ENCODE results near the gene TBC1D9B. TPM values are rescaled to one million over a fixed set of nuclear protein-coding genes. Genes with fewer than 3 reads are reported as not detected.

The TBC1D9B gene
- total RNA-seq, 1 experiment from 2014 or later: 70.9 TPM

DNA sequence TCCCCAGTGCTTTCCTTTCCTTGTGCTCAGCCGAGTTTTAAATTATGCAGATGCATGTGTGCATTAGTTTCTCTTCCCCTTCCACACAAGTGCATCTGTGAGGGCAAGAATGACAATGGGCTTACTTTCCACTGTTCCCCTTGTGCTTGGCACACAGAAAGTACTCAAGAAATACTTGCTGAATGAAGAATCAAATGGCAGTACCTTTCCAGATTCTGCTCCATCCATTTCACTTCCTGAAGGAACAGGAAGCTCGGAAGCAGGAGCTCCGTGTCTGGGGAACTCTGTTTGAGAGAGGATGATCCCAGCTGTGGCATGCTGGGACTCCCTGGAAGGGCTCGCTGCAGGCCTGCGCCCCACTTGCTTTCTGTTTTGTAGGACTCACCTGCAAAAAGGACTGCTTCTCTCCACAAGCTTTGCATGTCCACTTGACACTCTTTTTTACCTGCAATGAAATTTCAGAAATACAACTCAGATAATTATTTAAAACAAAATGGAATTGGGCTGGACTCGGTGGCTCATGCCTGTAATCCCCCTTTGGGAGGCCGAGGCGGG, 54.6 kb downstream of the TBC1D9B start (continued):
- TF ChIP-seq, protein P1, sequence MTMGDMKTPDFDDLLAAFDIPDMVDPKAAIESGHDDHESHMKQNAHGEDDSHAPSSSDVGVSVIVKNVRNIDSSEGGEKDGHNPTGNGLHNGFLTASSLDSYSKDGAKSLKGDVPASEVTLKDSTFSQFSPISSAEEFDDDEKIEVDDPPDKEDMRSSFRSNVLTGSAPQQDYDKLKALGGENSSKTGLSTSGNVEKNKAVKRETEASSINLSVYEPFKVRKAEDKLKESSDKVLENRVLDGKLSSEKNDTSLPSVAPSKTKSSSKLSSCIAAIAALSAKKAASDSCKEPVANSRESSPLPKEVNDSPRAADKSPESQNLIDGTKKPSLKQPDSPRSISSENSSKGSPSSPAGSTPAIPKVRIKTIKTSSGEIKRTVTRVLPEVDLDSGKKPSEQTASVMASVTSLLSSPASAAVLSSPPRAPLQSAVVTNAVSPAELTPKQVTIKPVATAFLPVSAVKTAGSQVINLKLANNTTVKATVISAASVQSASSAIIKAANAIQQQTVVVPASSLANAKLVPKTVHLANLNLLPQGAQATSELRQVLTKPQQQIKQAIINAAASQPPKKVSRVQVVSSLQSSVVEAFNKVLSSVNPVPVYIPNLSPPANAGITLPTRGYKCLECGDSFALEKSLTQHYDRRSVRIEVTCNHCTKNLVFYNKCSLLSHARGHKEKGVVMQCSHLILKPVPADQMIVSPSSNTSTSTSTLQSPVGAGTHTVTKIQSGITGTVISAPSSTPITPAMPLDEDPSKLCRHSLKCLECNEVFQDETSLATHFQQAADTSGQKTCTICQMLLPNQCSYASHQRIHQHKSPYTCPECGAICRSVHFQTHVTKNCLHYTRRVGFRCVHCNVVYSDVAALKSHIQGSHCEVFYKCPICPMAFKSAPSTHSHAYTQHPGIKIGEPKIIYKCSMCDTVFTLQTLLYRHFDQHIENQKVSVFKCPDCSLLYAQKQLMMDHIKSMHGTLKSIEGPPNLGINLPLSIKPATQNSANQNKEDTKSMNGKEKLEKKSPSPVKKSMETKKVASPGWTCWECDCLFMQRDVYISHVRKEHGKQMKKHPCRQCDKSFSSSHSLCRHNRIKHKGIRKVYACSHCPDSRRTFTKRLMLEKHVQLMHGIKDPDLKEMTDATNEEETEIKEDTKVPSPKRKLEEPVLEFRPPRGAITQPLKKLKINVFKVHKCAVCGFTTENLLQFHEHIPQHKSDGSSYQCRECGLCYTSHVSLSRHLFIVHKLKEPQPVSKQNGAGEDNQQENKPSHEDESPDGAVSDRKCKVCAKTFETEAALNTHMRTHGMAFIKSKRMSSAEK (CRISPR knock-in tag; IDR thresholded peaks at IDR 0.05; ENCODE audit: borderline replicate concordance): no peak

DNA sequence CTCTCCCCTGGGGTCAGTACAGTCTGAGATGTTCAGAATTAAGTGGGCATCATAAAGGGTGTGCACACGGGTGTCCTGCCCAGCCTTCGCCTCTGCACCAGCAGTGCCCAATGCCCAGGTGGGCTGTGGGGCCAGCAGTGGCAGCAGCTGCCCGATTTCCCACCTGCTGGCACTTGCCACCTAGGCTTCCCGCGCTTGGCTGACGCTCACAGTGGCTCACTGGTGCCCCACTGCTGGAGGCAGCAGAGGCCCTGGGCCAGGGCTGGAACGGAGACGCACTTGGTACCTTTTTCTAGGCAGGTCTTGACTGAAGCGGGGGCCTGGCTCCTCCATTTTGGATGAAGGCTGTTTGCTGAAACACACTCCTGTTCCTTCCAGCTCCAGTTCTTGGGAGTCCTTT, 66.1 kb downstream of the TBC1D9B start:
- H3K36me3 Mint-ChIP-seq: peaks cover 64% of the 10 kb centered on the region
- H3K4me1 Mint-ChIP-seq: no peaks in the 10 kb centered on the region
- TF ChIP-seq RELA (CRISPR knock-in tag; IDR thresholded peaks at IDR 0.05; ENCODE audit: borderline replicate concordance) (no peak), EMX1 (CRISPR knock-in tag; IDR thresholded peaks at IDR 0.05) (no peak), ELF4 (CRISPR knock-in tag; IDR thresholded peaks at IDR 0.05; ENCODE audit: low read depth) (no peak), NFE2L1 (CRISPR knock-in tag; IDR thresholded peaks at IDR 0.05) (no peak), SOX15 (CRISPR knock-in tag; IDR thresholded peaks at IDR 0.05) (no peak), CBFB (CRISPR knock-in tag; IDR thresholded peaks at IDR 0.05; ENCODE audit: low read depth) (no peak)
- TF ChIP-seq, protein P2, sequence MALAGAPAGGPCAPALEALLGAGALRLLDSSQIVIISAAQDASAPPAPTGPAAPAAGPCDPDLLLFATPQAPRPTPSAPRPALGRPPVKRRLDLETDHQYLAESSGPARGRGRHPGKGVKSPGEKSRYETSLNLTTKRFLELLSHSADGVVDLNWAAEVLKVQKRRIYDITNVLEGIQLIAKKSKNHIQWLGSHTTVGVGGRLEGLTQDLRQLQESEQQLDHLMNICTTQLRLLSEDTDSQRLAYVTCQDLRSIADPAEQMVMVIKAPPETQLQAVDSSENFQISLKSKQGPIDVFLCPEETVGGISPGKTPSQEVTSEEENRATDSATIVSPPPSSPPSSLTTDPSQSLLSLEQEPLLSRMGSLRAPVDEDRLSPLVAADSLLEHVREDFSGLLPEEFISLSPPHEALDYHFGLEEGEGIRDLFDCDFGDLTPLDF (CRISPR knock-in tag; IDR thresholded peaks at IDR 0.05): no peak
- no peaks in the 10 kb centered on the region for H3K27me3 Mint-ChIP-seq (ENCODE audit: low read depth)
- no peak overlapping the region for H3K27ac Mint-ChIP-seq
- ChIA-PET CTCF (interaction anchor here (1.6 kb wide), 1 partner anchor 40 kb away, joined by 3 read pairs; no protein-coding TSS in a partner anchor), POLR2A (no interaction called here)
- DNase-seq (ENCODE audit: low spot score) (no peak), ATAC-seq (no peak)
- no peak overlapping the region for H3K4me3 Mint-ChIP-seq
- H3K9me3 Mint-ChIP-seq: peaks cover 14% of the 10 kb centered on the region

DNA sequence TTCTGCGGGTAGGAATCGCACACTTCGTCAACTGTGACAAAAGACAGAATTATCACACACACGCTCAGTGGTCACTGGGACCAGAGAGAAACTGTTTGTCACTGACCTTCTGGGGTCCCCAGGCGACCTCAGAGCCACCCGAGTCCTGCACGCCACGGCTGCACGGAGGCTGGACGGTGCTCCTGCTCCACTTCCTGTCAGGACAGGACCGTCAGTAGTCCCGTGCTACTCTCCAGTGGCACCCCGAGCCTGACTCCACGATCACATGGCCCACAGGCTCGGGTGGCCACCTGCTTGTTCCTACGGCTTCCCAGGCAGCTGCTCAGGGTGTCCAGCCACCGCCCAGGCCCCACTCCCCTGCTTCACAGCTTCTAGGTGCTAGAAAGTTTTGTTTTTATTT, 66.9 kb downstream of the TBC1D9B start:
- no peak overlapping the region for H3K27ac Mint-ChIP-seq
- H3K36me3 Mint-ChIP-seq: peaks cover 73% of the 10 kb centered on the region
- H3K27me3 Mint-ChIP-seq (ENCODE audit: low read depth): no peaks in the 10 kb centered on the region
- CTCF ChIA-PET: interaction anchor here (1.6 kb wide), 1 partner anchor 39 kb away, joined by 3 read pairs; no protein-coding TSS in a partner anchor
- H3K4me3 Mint-ChIP-seq: no peak overlapping the region
- H3K9me3 Mint-ChIP-seq: peaks cover 11% of the 10 kb centered on the region
- ATAC-seq: no peak
- no peaks in the 10 kb centered on the region for H3K4me1 Mint-ChIP-seq
- TF ChIP-seq NR1H2 (CRISPR knock-in tag; IDR thresholded peaks at IDR 0.05): no peak
- no peak for TF ChIP-seq FOXK1 (CRISPR knock-in tag; IDR thresholded peaks at IDR 0.05)
- no peak for DNase-seq (ENCODE audit: low spot score)
- POLR2A ChIA-PET: no interaction called here

DNA sequence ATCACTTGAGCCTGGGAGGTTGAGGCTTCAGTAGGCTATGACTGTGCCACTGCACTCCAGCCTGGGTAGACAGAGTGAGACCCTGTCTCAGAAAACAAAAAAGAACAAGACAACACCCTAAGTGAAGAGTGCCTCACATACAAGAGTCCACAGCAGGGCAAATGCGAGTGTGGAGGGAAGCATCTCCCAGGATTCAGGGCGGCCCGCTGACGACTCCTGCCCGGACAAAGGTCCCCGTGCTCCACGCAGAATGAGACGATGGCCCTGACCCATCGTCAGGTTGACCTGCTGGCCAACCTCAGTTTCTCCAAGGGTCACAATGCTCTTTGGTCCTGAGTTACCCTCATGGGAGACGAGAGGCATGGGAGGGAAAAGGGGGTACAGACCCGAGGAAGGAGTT, 67.4 kb downstream of the TBC1D9B start:
- ATAC-seq (no peak), DNase-seq (ENCODE audit: low spot score) (no peak)
- H3K4me3 Mint-ChIP-seq: no peak overlapping the region
- CTCF ChIA-PET: interaction anchor here (0.9 kb wide), 1 partner anchor 77 kb away, joined by 3 read pairs; no protein-coding TSS in a partner anchor
- POLR2A ChIA-PET: no interaction called here
- H3K36me3 Mint-ChIP-seq: peaks cover 77% of the 10 kb centered on the region
- peak overlapping the region; percentile 60; the same call in 1 of the 2 replicates for H3K27ac Mint-ChIP-seq
- no peaks in the 10 kb centered on the region; the same call in 1 of the 2 replicates for H3K27me3 Mint-ChIP-seq (ENCODE audit: low read depth)
- H3K9me3 Mint-ChIP-seq: peaks cover 12% of the 10 kb centered on the region
- no peaks in the 10 kb centered on the region for H3K4me1 Mint-ChIP-seq
- TF ChIP-seq ZNF416 (CRISPR knock-in tag; IDR thresholded peaks at IDR 0.05) (no peak), TEAD4 (CRISPR knock-in tag; IDR thresholded peaks at IDR 0.05) (no peak), NR2C2 (CRISPR knock-in tag; IDR thresholded peaks at IDR 0.05) (no peak), ESRRA (CRISPR knock-in tag; IDR thresholded peaks at IDR 0.05; ENCODE audit: borderline replicate concordance) (no peak), ZNF671 (CRISPR knock-in tag; IDR thresholded peaks at IDR 0.05) (no peak), TEAD1 (CRISPR knock-in tag; IDR thresholded peaks at IDR 0.05) (no peak), TCF7 (CRISPR knock-in tag; IDR thresholded peaks at IDR 0.05; ENCODE audit: low read depth) (no peak)
- TF ChIP-seq, protein P3, sequence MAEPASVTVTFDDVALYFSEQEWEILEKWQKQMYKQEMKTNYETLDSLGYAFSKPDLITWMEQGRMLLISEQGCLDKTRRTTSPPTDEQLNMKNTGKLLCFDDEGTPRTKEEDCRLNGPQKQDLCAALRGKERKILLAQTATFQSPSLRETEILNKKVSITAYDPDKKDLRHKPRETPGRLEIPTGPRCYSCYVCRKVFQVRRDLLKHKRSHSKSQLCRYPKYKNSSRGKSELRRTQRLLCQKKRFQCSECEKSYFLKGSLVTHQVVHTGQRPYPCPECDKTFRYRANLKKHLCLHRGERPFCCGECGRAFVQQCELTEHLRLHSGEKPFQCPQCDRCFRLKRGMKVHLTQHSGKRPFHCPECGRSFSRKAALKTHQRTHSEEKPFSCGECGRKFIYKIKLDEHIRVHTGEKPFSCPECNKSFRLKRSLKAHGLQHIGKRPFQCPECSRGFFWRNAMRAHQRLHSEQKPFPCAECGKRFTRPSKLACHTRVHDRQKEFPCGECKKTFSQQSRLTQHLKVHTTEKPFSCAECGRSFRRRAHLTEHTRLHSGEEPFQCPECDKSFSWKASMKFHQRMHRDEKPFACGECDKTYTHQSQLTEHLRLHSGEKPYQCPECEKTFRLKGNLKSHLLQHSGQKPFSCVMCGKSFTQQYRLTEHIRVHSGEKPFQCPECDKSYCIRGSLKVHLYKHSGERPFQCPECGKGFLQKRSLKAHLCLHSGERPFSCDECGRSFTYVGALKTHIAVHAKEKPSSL (CRISPR knock-in tag; conservative IDR thresholded peaks at IDR 0.05): no peak
- TF ChIP-seq, protein P4, sequence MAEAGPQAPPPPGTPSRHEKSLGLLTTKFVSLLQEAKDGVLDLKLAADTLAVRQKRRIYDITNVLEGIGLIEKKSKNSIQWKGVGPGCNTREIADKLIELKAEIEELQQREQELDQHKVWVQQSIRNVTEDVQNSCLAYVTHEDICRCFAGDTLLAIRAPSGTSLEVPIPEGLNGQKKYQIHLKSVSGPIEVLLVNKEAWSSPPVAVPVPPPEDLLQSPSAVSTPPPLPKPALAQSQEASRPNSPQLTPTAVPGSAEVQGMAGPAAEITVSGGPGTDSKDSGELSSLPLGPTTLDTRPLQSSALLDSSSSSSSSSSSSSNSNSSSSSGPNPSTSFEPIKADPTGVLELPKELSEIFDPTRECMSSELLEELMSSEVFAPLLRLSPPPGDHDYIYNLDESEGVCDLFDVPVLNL (CRISPR knock-in tag; IDR thresholded peaks at IDR 0.05; ENCODE audit: borderline replicate concordance, low read depth): no peak
- TF ChIP-seq, protein P5, sequence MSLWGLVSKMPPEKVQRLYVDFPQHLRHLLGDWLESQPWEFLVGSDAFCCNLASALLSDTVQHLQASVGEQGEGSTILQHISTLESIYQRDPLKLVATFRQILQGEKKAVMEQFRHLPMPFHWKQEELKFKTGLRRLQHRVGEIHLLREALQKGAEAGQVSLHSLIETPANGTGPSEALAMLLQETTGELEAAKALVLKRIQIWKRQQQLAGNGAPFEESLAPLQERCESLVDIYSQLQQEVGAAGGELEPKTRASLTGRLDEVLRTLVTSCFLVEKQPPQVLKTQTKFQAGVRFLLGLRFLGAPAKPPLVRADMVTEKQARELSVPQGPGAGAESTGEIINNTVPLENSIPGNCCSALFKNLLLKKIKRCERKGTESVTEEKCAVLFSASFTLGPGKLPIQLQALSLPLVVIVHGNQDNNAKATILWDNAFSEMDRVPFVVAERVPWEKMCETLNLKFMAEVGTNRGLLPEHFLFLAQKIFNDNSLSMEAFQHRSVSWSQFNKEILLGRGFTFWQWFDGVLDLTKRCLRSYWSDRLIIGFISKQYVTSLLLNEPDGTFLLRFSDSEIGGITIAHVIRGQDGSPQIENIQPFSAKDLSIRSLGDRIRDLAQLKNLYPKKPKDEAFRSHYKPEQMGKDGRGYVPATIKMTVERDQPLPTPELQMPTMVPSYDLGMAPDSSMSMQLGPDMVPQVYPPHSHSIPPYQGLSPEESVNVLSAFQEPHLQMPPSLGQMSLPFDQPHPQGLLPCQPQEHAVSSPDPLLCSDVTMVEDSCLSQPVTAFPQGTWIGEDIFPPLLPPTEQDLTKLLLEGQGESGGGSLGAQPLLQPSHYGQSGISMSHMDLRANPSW (CRISPR knock-in tag; conservative IDR thresholded peaks at IDR 0.05; ENCODE audit: low read depth): no peak
